ENCODE measurements around the gene CCNY.

DNA sequence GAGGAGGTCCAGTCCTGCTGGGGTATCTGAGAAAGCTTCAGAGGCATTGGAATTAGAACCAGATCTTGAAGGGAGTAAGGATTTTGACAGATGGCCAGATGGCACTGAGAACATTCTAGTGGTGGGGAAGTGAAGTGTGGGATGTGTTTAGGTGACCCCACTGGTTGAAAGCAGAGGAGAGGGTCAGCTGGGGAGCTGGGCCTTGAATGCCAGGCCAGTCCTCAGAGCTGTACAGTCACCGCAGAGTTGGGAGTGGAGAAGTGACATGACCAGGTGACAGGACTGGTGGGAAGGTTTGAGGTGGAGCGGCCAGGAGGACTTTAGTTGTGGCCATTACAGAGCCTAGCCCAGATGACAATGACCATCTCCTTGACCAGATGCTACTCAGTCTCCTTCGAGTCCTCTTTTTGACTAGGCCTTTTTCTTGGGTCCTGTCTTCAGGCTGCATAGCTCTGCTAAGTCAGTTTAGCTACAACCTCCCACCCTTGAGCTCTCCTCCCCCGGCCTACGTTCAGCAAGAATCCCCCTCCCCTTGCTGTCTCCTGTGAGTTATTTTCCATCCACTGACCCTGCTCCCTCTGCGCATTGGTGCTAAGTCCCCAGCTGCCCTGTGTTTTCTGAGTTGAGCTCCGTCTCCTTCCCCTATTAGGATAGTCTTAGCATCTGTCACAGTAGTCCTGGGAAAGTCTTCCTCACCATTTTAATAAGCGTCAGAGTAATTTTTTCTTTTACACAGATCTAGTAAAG, 56.3 kb downstream of the CCNY start:
- TF ChIP-seq, protein P1, sequence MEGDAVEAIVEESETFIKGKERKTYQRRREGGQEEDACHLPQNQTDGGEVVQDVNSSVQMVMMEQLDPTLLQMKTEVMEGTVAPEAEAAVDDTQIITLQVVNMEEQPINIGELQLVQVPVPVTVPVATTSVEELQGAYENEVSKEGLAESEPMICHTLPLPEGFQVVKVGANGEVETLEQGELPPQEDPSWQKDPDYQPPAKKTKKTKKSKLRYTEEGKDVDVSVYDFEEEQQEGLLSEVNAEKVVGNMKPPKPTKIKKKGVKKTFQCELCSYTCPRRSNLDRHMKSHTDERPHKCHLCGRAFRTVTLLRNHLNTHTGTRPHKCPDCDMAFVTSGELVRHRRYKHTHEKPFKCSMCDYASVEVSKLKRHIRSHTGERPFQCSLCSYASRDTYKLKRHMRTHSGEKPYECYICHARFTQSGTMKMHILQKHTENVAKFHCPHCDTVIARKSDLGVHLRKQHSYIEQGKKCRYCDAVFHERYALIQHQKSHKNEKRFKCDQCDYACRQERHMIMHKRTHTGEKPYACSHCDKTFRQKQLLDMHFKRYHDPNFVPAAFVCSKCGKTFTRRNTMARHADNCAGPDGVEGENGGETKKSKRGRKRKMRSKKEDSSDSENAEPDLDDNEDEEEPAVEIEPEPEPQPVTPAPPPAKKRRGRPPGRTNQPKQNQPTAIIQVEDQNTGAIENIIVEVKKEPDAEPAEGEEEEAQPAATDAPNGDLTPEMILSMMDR (IDR thresholded peaks at IDR 0.05), result no peak
- TF ChIP-seq POLR2A (IDR thresholded peaks at IDR 0.05), result no peak

All from lower leg skin (tissue), 3 donors.